Hematopoietic multipotent progenitor cell (in vitro differentiated cells): Measurements from ENCODE around the gene COL8A2. TPM values are rescaled to one million over a fixed set of nuclear protein-coding genes. Genes with fewer than 3 reads are reported as not detected.

Source experiments
- DNase-seq, 3 donors: peaks; one replicate each; pipeline ENCODE4 v3.0.0-alpha.2; 2011 to 2015; ENCODE audit warnings: low read depth in 2 of 3, low spot score in 2 of 3
- total RNA-seq: library from RNA; depleted of rRNA; stranded (reverse); fragments of >200 nt; gene quantifications from one replicate; pipeline ENCODE4 v1.2.3, GENCODE V29; 2012

The COL8A2 gene
- total RNA-seq, 1 donor: 0.81 TPM

- DNase-seq: no peak
These were observed 9.1 kb downstream of the COL8A2 start for GRCh38 chr1:36115931-36116330.

GRCh38 chr1:36115200-36115669, 9.8 kb downstream of the COL8A2 start:
- no peak for DNase-seq

DNA sequence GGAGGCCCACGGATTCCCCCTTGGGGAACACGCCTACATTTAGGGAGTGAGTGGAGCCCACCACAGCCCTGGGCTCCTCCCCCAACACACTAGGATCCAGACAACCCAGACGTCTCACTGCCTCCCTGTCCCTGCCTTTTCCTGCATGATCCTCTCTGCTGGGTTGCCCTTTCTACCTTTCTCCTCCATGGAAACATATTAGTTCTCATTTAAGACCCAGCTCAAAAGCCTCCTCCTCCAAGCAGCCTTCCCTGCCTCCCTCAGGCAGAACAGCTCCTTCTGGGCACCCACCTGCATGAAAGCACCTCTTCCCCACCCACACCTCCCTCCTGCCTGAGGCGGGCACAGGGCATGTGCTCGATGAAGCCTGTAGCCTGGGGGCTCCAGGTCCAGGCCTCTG, 10.7 kb downstream of the COL8A2 start:
- no peak for DNase-seq

- DNase-seq: no peak
These were observed 12.2 kb downstream of the COL8A2 start for GRCh38 chr1:36112823-36113222.

GRCh38 chr1:36111151-36111550, 13.9 kb downstream of the COL8A2 start:
- no peak for DNase-seq

GRCh38 chr1:36109041-36109679, 15.9 kb downstream of the COL8A2 start:
- DNase-seq: peak in 2 of 3 donors; percentile 32 to 62

DNA sequence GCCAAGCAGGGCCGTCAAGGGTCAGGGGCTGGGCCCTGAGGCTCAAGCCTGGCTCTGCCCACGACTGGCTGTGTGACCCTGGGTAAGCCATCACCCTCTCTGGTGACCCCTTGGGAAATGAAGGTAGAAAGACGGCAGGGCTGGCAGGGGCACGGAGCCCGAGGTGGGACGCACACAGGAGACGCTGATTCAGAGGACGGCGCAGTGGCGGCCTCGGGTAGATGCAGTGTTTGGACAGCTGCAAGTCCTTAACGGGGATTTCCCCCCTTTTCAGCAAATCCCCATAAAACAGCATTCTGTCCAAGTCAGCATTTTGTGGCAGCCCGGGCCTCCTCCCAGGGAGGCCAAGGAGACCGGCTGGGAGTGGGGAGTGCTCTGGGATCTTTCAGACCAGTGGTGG, 16.7 kb downstream of the COL8A2 start:
- no peak for DNase-seq

DNA sequence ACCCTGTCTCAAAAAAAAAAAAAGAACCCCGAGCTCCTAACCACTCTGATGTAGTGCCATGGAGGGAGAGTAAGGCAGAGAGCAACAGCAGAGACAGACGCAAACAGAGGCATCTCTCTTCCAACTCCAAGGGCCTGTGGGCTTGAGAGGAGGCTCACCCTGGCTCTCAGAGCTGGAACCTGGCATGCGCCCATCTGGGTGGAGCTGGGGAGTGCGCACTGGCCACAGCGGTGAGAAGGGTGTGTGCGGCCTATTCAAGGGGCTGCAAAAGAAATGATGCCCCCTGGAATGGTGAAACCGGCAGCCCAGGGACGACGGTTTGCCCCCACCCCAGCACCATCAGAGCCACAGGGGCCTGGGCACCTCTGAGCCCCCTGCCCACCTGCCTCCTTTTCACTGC, 17.6 kb downstream of the COL8A2 start:
- no peak for DNase-seq

DNA sequence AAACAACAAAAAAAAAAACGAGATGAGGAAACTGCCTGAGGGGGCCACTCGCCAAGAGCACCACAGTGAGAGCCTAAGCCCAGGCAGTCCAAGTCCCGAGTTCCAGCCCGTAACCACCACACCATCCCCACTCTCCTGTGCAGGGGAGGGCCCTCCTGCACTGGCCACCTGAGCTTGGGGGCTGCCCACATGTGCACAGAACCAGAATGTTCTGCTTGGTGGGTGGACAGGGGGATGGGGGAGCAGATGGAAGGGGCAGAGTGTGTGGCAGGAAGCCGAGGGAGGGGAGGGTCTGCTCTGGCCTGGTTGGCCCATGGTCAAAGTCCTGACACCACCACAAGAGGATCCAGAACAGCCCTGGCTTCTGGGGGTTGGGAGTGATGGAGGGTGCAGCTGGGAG, 18.8 kb downstream of the COL8A2 start:
- DNase-seq: no peak

DNA sequence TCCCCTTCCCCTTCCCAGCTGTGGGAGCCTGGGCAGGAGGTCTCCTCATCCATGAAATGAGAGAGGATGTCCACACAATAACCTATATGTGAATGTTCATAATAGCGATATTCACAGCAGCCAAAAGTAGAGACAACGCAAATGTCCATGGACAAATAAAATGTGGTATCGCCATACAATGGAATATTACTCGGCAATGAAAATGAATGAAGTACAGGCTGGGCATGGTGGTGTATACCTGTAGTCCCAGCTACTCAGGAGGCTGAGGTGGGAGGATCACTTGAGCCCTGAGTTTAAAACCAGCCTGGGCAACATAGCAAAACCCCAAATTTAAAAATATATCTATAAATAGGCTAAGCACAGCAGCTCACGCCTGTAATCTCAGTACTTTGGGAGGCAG, 23.5 kb downstream of the COL8A2 start:
- DNase-seq: no peak

DNA sequence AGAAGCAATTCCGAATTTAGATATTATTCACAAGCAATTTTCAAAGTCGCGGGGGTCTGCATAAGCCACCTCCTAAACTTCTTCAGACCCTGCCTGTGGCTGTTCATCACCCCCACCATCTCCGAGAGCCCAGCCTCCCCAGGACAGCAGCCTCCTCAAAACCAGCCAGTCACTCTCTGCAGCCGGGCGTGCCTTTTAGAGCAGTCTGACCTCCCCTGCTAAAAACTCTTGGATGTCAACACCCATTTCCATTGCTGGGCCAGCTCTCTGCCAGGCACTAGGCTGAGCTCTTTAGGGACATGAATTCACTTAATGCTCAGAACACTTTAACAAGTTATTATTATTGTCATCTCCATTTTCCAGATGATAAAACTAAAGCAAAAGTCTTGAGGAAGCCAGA, 24.6 kb downstream of the COL8A2 start:
- DNase-seq: no peak

GRCh38 chr1:36099681-36100341, 25.2 kb downstream of the COL8A2 start:
- peak; percentile 57 to 80 (median 68) for DNase-seq

GRCh38 chr1:36098650-36099365, 26.2 kb downstream of the COL8A2 start:
- no peak for DNase-seq

GRCh38 chr1:36097693-36098585, 27.1 kb downstream of the COL8A2 start:
- no peak for DNase-seq

DNA sequence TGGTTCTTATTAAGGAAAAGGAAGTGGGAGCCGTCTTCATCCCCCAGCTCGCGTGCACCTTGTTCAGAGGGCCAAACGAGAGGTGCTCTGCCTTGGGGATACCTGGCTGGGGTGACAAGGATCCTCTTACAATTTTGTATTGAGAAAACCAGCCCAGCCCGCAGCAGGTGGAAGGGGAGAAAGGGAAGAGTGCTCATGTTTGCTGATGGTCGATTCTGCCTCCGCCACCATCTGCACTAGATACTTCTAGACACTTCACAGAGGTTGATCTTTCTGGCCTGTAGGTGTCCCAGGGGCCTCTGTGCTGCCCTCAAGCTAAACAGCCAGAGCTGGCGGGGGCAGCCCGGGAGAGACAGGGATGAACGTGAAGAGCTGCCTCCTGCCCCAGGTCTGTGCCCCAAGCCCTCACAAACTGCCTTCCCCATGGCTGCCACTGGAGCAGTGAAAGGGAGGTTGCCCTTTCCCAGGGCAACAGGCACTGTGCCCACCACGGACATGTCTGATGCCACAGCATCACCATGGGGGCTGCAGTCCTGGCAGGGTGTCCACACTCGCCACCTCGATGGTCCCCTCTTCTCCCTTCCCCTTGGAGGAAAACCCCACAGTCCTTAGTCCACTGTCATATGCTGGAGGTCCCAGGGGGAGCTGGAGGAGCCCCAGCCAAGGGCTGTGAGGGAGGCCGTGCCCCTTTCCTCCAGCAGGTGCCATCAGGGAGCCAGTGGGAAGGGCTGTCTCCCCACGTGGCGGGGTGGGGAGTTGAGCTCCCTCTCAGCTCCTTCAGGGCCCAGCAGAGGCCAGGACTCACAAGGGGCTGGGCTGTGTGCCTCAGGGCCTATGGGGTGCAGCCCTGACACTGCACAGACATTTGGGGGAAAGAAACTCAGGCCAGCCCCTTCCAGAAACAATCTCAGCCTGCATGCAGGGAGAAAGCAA, 28.3 kb downstream of the COL8A2 start:
- peak in 1 of 3 donors; percentile 20 for DNase-seq

- DNase-seq: peak in 1 of 3 donors; percentile 42
These were observed 29.1 kb downstream of the COL8A2 start for GRCh38 chr1:36095760-36096405.

DNA sequence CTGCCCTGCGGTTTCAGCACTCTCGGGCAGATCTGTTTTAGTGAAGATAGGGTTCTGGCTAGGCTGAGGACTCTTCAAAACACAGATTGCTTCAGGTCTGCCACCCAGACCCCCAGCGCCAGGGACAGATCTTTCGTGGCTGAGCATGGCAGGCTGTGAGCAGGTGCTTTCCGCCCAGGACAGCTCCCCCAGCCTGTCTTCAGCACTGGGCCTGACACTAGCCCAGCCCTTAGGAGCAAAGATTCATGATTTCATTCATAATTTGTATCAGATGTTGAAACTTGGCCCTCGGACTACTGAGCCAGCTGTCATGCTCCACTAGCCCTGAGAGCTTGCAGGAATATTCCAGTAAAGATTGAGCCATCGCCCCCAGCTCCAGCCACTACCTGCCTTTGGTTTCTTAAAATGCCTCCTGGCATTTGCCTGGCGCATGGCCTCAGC, 30.4 kb downstream of the COL8A2 start:
- DNase-seq: no peak

- no peak for DNase-seq
These were observed 31.1 kb downstream of the COL8A2 start for GRCh38 chr1:36093929-36094328.

- DNase-seq: no peak
These were observed 31.8 kb downstream of the COL8A2 start for GRCh38 chr1:36093226-36093625.
